Transverse colon (tissue), 4 donors: ENCODE results near the gene KCNG4.

ENCODE experiments used
- POLR2A ChIP-seq: fragments of 450-650 bp; IDR thresholded peaks from one replicate; pipeline ENCODE4 v1.6.1; 2016; ENCODE audit warnings: antibody characterized with exemption, mild to moderate bottlenecking, moderate library complexity
- POLR2AphosphoS5 ChIP-seq, 3 donors: sonication (generic); formaldehyde crosslinking; IDR thresholded peaks; one replicate each; pipeline ENCODE4 v1.6.1; 2016; ENCODE audit warnings: antibody characterized with exemption in 3 of 3
- TF ChIP-seq, protein P1 (sequence below), 5 experiments: fragments of 200-600 bp in 3 of 5; fragments of 450-650 bp in 2 of 5; sonication (generic) in 3 of 5; IDR thresholded peaks; 1 replicate in 2 of 5; 2 replicates in 3 of 5; pipeline ENCODE4 v1.5.1; 2016 to 2017; ENCODE audit warnings: antibody characterized with exemption in 5 of 5, inconsistent platforms in 3 of 5, mild to moderate bottlenecking in 2 of 5, moderate library complexity in 1 of 5

DNA sequence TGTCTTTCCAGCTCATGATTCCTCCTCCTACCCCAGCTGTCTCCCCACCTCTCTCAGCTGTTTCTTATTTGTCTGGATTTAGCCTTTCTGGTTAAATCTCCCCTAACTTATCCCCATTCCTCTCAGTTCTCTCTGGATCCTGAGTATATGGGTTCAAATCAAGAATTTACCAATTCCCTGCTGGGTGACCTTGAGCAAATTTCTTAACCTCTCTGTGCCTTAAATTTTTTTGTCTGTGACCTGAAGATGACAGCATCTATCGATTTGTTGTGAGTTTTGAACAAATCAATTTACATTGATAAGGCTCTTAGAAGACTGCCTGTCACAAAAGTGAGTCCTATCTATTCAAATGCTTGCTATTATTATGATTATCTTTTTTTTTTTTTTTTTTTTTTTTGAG, 2.0 kb upstream of the KCNG4 start:
- TF ChIP-seq, protein P1, sequence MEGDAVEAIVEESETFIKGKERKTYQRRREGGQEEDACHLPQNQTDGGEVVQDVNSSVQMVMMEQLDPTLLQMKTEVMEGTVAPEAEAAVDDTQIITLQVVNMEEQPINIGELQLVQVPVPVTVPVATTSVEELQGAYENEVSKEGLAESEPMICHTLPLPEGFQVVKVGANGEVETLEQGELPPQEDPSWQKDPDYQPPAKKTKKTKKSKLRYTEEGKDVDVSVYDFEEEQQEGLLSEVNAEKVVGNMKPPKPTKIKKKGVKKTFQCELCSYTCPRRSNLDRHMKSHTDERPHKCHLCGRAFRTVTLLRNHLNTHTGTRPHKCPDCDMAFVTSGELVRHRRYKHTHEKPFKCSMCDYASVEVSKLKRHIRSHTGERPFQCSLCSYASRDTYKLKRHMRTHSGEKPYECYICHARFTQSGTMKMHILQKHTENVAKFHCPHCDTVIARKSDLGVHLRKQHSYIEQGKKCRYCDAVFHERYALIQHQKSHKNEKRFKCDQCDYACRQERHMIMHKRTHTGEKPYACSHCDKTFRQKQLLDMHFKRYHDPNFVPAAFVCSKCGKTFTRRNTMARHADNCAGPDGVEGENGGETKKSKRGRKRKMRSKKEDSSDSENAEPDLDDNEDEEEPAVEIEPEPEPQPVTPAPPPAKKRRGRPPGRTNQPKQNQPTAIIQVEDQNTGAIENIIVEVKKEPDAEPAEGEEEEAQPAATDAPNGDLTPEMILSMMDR (IDR thresholded peaks at IDR 0.05), result no peak
- TF ChIP-seq POLR2A (no peak), POLR2AphosphoS5 (IDR thresholded peaks at IDR 0.05) (no peak)
